HepG2 (cell line): Measurements from ENCODE around the gene EVA1C. TPM values are rescaled to one million over a fixed set of nuclear protein-coding genes. Genes with fewer than 3 reads are reported as not detected.

ENCODE experiments used
- AGO1 ChIP-seq: fragments of 200-400 bp; formaldehyde crosslinking; IDR thresholded peaks from 2 replicates; pipeline ENCODE4 v1.6.1; 2017; ENCODE audit warnings: mild to moderate bottlenecking, low read depth, low read length, moderate library complexity; ENCODE audit not compliant: poor library complexity, severe bottlenecking
- CBFB ChIP-seq: sonication (generic); formaldehyde crosslinking; IDR thresholded peaks from 2 replicates; pipeline ENCODE4 v1.4.0; 2020; ENCODE audit warnings: missing genetic modification reagents
- CCDC6 ChIP-seq: sonication (generic); formaldehyde crosslinking; IDR thresholded peaks from 2 replicates; pipeline ENCODE4 v1.8.1; 2022; ENCODE audit warnings: mild to moderate bottlenecking, missing genetic modification reagents, moderate library complexity
- DNMT3B ChIP-seq: conservative IDR thresholded peaks from 2 replicates; pipeline ENCODE4 v1.6.1; 2016; ENCODE audit warnings: missing biosample characterization, control low read depth
- ETV5 ChIP-seq: IDR thresholded peaks from 2 replicates; pipeline ENCODE4 v1.6.1; 2018; ENCODE audit warnings: missing biosample characterization, missing genetic modification reagents, inconsistent platforms, borderline replicate concordance
- FOXJ3 ChIP-seq: sonication (generic); formaldehyde crosslinking; IDR thresholded peaks from 2 replicates; pipeline ENCODE4 v1.4.0; 2020; ENCODE audit warnings: missing genetic modification reagents, mild to moderate bottlenecking, borderline replicate concordance
- GABPA ChIP-seq, 2 experiments: IDR thresholded peaks; 2 replicates each; pipeline ENCODE4 v1.6.1; 2011 to 2016; ENCODE audit warnings: low read depth in 2 of 2, low read length in 1 of 2, missing biosample characterization in 1 of 2, missing genetic modification characterization in 1 of 2
- GZF1 ChIP-seq: sonication (generic); formaldehyde crosslinking; IDR thresholded peaks from 2 replicates; pipeline ENCODE4 v1.5.1; 2020; ENCODE audit warnings: mild to moderate bottlenecking, missing genetic modification reagents
- KAT7 ChIP-seq: IDR thresholded peaks from 2 replicates; pipeline ENCODE4 v1.6.1; 2018; ENCODE audit warnings: borderline replicate concordance, missing compliant biosample characterization
- KMT2A ChIP-seq: sonication (generic); formaldehyde crosslinking; IDR thresholded peaks from 2 replicates; pipeline ENCODE4 v1.4.0; 2020; ENCODE audit warnings: missing genetic modification reagents
- MEF2D ChIP-seq: sonication (generic); formaldehyde crosslinking; IDR thresholded peaks from 2 replicates; pipeline ENCODE4 v1.5.1; 2020; ENCODE audit warnings: mild to moderate bottlenecking, missing genetic modification reagents
- NFYB ChIP-seq: sonication (generic); formaldehyde crosslinking; IDR thresholded peaks from 2 replicates; pipeline ENCODE4 v1.4.0; 2020; ENCODE audit warnings: missing genetic modification reagents
- NR2F6 ChIP-seq, 2 experiments: IDR thresholded peaks; 2 replicates each; pipeline ENCODE4 v1.6.1; 2016; ENCODE audit warnings: antibody characterized with exemption in 1 of 2, mild to moderate bottlenecking in 1 of 2
- RFX3 ChIP-seq: IDR thresholded peaks from 2 replicates; pipeline ENCODE4 v1.6.1; 2016; ENCODE audit warnings: missing biosample characterization, missing genetic modification reagents
- SOX13 ChIP-seq, 3 experiments: fragments of 450-650 bp in 1 of 3; sonication (generic) in 1 of 3; formaldehyde crosslinking in 1 of 3; IDR thresholded peaks in 2 of 3; conservative IDR thresholded peaks in 1 of 3; 2 replicates each; pipeline versions ENCODE4 v1.5.0 to v1.6.1; 2016 to 2020; ENCODE audit warnings: antibody characterized with exemption in 1 of 3, mild to moderate bottlenecking in 1 of 3, missing compliant biosample characterization in 1 of 3, missing genetic modification reagents in 1 of 3, moderate library complexity in 1 of 3
- SP4 ChIP-seq: sonication (generic); formaldehyde crosslinking; IDR thresholded peaks from 2 replicates; pipeline ENCODE4 v1.8.1; 2023; ENCODE audit warnings: mild to moderate bottlenecking, missing genetic modification reagents
- TEAD2 ChIP-seq: sonication (generic); formaldehyde crosslinking; IDR thresholded peaks from 2 replicates; pipeline ENCODE4 v1.9.0; 2021; ENCODE audit warnings: missing genetic modification reagents
- ZBTB14 ChIP-seq: sonication (generic); formaldehyde crosslinking; IDR thresholded peaks from 2 replicates; pipeline ENCODE4 v1.4.0; 2020; ENCODE audit warnings: missing genetic modification reagents
- ZFAT ChIP-seq: sonication (generic); formaldehyde crosslinking; conservative IDR thresholded peaks from 2 replicates; pipeline ENCODE4 v1.8.1; 2023; ENCODE audit warnings: missing genetic modification reagents, inconsistent platforms
- ZNF275 ChIP-seq: sonication (generic); formaldehyde crosslinking; IDR thresholded peaks from 2 replicates; pipeline ENCODE4 v1.8.0; 2022; ENCODE audit warnings: missing genetic modification reagents, mild to moderate bottlenecking, inconsistent platforms, borderline replicate concordance
- ZNF564 ChIP-seq: sonication (generic); formaldehyde crosslinking; IDR thresholded peaks from 2 replicates; pipeline ENCODE4 v1.8.1; 2023; ENCODE audit warnings: mild to moderate bottlenecking, missing genetic modification reagents
- ZSCAN20 ChIP-seq: sonication (generic); formaldehyde crosslinking; IDR thresholded peaks from 2 replicates; pipeline ENCODE4 v1.4.0; 2020; ENCODE audit warnings: missing genetic modification reagents, mild to moderate bottlenecking, borderline replicate concordance
- polyA plus RNA-seq, 8 experiments: library from polyadenylated mRNA; depleted of rRNA in 3 of 8; stranded (reverse) in 7 of 8; unstranded in 1 of 8; fragments of >200 nt; fragmentation: Illumina TruSeq in 4 of 8; extraction: Trizol in 4 of 8; gene quantifications; 2 replicates each; pipeline versions ENCODE4 v1.2.1 to v1.2.3, GENCODE V29; 2011 to 2016; ENCODE audit warnings: low read depth in 4 of 8, missing spikeins in 1 of 8, mixed read lengths in 1 of 8; ENCODE audit not compliant: insufficient read depth in 1 of 8
- total RNA-seq, 5 experiments: library from RNA; depleted of rRNA; stranded (reverse); fragments of >200 nt; fragmentation: Illumina TruSeq; extraction: Trizol; gene quantifications; 2 replicates each; pipeline ENCODE4 v1.2.3, GENCODE V29; 2016; ENCODE audit warnings: low read depth in 1 of 5
- TF ChIP-seq, protein P1 (sequence below): sonication (generic); IDR thresholded peaks from 2 replicates; pipeline ENCODE4 v1.6.1; 2016; ENCODE audit warnings: low read depth, borderline replicate concordance
- TF ChIP-seq, protein P2 (sequence below): sonication (generic); formaldehyde crosslinking; IDR thresholded peaks from 2 replicates; pipeline ENCODE4 v1.9.0; 2022; ENCODE audit warnings: low read depth, missing genetic modification reagents

The EVA1C gene
- total and polyA plus RNA-seq, 2 of the 13 experiments (the other 11 are each of a cell fraction or from before 2014, with no cell fraction given): 0.29 to 0.34 TPM

- no peak; the same call in 1 of the 2 replicates for TF ChIP-seq DNMT3B (CRISPR knock-in tag)
- TF ChIP-seq KAT7 (CRISPR knock-in tag): no peak; the same call in 1 of the 2 replicates
- TF ChIP-seq KMT2A (CRISPR knock-in tag): 0 out of 2 replicates have a peak, but pooled peaks have one; percentile 47
- no peak for TF ChIP-seq RFX3
- no peak for TF ChIP-seq TEAD2 (CRISPR knock-in tag)
- no peak; the same call in 1 of the 2 replicates for TF ChIP-seq MEF2D (CRISPR knock-in tag)
- 0 out of 2 replicates have a peak, but pooled peaks have one; percentile 52 for TF ChIP-seq FOXJ3 (CRISPR knock-in tag)
- no peak for TF ChIP-seq ZNF275
- peak; percentile 89 for TF ChIP-seq SP4 (CRISPR knock-in tag)
- 0 out of 2 replicates have a peak, but pooled peaks have one; percentile 17 for TF ChIP-seq NFYB (CRISPR knock-in tag)
- peak; percentile 72; the same call in 1 of the 2 replicates for TF ChIP-seq GZF1 (CRISPR knock-in tag)
- peak; percentile 26; the same call in 1 of the 2 replicates for TF ChIP-seq NR2F6 (IDR thresholded peaks at IDR 0.05)
- peak; percentile 60 for TF ChIP-seq NR2F6 (CRISPR knock-in tag; IDR thresholded peaks at IDR 0.05)
- TF ChIP-seq GABPA (IDR thresholded peaks at IDR 0.05; ENCODE audit: low read depth, low read length): peak; percentile 92
- TF ChIP-seq GABPA (CRISPR knock-in tag; IDR thresholded peaks at IDR 0.05; ENCODE audit: low read depth): peak; percentile 92
- TF ChIP-seq SOX13 (IDR thresholded peaks at IDR 0.05): no peak
- TF ChIP-seq SOX13 (CRISPR knock-in tag; conservative IDR thresholded peaks at IDR 0.05 in 1 of 2, IDR thresholded peaks at IDR 0.05 in 1 of 2): no peak
- TF ChIP-seq ZFAT: no peak
- TF ChIP-seq ZBTB14 (CRISPR knock-in tag): no peak
- TF ChIP-seq CCDC6: peak; percentile 51; the same call in 1 of the 2 replicates
- 0 out of 2 replicates have a peak, but pooled peaks have one; percentile 7 for TF ChIP-seq CBFB (CRISPR knock-in tag)
- TF ChIP-seq, protein P1, sequence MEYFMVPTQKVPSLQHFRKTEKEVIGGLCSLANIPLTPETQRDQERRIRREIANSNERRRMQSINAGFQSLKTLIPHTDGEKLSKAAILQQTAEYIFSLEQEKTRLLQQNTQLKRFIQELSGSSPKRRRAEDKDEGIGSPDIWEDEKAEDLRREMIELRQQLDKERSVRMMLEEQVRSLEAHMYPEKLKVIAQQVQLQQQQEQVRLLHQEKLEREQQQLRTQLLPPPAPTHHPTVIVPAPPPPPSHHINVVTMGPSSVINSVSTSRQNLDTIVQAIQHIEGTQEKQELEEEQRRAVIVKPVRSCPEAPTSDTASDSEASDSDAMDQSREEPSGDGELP: peak; percentile 39; the same call in 1 of the 2 replicates
- 0 out of 2 replicates have a peak, but pooled peaks have one; percentile 28 for TF ChIP-seq ZSCAN20 (CRISPR knock-in tag)
- no peak for TF ChIP-seq ETV5
- TF ChIP-seq, protein P2, sequence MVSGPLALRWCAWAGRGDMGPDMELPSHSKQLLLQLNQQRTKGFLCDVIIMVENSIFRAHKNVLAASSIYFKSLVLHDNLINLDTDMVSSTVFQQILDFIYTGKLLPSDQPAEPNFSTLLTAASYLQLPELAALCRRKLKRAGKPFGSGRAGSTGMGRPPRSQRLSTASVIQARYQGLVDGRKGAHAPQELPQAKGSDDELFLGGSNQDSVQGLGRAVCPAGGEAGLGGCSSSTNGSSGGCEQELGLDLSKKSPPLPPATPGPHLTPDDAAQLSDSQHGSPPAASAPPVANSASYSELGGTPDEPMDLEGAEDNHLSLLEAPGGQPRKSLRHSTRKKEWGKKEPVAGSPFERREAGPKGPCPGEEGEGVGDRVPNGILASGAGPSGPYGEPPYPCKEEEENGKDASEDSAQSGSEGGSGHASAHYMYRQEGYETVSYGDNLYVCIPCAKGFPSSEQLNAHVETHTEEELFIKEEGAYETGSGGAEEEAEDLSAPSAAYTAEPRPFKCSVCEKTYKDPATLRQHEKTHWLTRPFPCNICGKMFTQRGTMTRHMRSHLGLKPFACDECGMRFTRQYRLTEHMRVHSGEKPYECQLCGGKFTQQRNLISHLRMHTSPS (CRISPR knock-in tag): no peak
- TF ChIP-seq AGO1: peak; percentile 64
- 0 out of 2 replicates have a peak, but pooled peaks have one; percentile 37 for TF ChIP-seq ZNF564 (CRISPR knock-in tag)
These were observed 19.4 kb upstream of the EVA1C start, which contains the start of gene URB1 (continued) for GRCh38 chr21:32392880-32393676.
